ENCODE measurements around the gene SULT1E1. TPM values are rescaled to one million over a fixed set of nuclear protein-coding genes. Genes with fewer than 3 reads are reported as not detected.

The SULT1E1 gene
- total RNA-seq, 1 donor from 2014 or later: not detected

- Histone ChIP-seq H2AFZ (replicated peaks) (no peak overlapping the region), H3K9ac (no peak overlapping the region)
- H3K27me3 Mint-ChIP-seq (ENCODE audit: insufficient read depth, low read depth): no peaks in the 10 kb centered on the region
Observed at GRCh38 chr4:69823048-69823447, 36.9 kb downstream of the SULT1E1 start.

DNA sequence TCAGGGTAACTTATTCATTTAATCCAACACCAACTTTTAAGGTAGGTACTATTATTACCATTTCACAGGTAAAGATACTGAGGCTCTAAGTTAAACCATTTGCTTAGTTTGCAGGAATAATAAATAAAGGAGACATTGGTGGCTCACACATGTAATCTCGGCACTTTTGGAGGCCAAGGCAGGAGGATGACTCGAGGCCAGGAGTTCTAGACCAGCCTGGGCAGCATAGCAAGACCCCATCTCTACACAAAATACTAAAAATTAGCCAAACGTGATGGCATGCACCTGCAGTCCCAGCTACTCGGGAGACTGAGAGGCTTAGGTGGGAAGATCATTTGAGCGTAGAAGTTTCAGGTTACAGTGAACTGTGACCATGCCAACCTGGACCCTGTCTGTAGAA, 37.7 kb downstream of the SULT1E1 start:
- Histone ChIP-seq H3K27ac (no peak overlapping the region), H3K79me2 (ENCODE audit: low read depth) (no peaks in the 10 kb centered on the region), H3K4me1 (no peaks in the 10 kb centered on the region), H3K4me3 (no peak overlapping the region), H4K20me1 (ENCODE audit: low read depth) (no peaks in the 10 kb centered on the region), H3F3A (ENCODE audit: low read depth) (no peaks in the 10 kb centered on the region), H3K4me2 (no peak overlapping the region), H3K9me3 (ENCODE audit: low read depth) (no peaks in the 10 kb centered on the region), H2AFZ (replicated peaks) (no peak overlapping the region), H3K36me3 (no peaks in the 10 kb centered on the region), H3K9ac (no peak overlapping the region), H3K27me3 (no peaks in the 10 kb centered on the region)
- Mint-ChIP-seq H3K9me3 (no peaks in the 10 kb centered on the region), H3K36me3 (no peaks in the 10 kb centered on the region), H3K4me1 (no peaks in the 10 kb centered on the region), H3K27ac (no peak overlapping the region), H3K4me3 (no peak overlapping the region), H3K27me3 (ENCODE audit: insufficient read depth, low read depth) (no peaks in the 10 kb centered on the region)
- TF ChIP-seq EZH2phosphoT487 (IDR thresholded peaks at IDR 0.05): no peak
- no peak for TF ChIP-seq CTCF (IDR thresholded peaks at IDR 0.05)
- TF ChIP-seq EZH2 (IDR thresholded peaks at IDR 0.05): no peak
- no peak for DNase-seq (ENCODE audit: low spot score)

More at GRCh38 chr4:69823048-69823447, 36.9 kb downstream of the SULT1E1 start:
- Histone ChIP-seq H3K4me1 (no peaks in the 10 kb centered on the region), H3F3A (ENCODE audit: low read depth) (no peaks in the 10 kb centered on the region), H4K20me1 (ENCODE audit: low read depth) (no peaks in the 10 kb centered on the region), H3K4me3 (no peak overlapping the region), H3K79me2 (ENCODE audit: low read depth) (no peaks in the 10 kb centered on the region), H3K4me2 (no peak overlapping the region), H3K27me3 (no peaks in the 10 kb centered on the region), H3K36me3 (no peaks in the 10 kb centered on the region), H3K27ac (no peak overlapping the region), H3K9me3 (ENCODE audit: low read depth) (no peaks in the 10 kb centered on the region)
- Mint-ChIP-seq H3K4me1 (no peaks in the 10 kb centered on the region), H3K4me3 (no peak overlapping the region), H3K9me3 (no peaks in the 10 kb centered on the region), H3K36me3 (no peaks in the 10 kb centered on the region), H3K27ac (no peak overlapping the region)
- DNase-seq (ENCODE audit: low spot score): no peak
- TF ChIP-seq CTCF (IDR thresholded peaks at IDR 0.05): no peak
- no peak for TF ChIP-seq EZH2phosphoT487 (IDR thresholded peaks at IDR 0.05)
- TF ChIP-seq EZH2 (IDR thresholded peaks at IDR 0.05): no peak

DNA sequence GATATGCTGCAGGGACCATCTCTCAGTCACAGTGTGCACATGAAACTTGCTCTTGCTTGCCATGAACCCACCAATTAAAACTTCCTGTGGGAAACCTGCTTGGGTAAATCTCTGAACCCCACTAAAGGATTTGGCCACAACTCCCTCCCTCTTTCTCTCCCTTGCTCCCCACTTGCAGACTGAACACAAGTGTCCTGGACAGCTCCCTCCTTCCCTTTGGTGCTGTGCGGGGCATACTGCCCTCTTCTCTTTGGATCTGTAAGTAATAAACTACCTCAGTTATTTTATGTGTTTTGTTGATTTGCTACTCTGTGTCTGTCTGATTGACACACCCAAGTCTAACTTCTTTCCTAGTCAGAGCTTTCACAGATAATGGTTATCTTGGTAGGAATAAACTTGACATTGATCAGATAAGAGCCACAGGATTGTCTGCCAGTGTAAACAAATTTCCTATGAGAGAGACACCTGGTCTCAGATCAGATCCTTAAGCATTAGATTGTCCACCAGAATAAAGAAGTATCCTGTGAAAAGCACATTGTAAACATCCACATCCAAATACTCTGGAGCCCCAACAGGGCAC, 41.8 kb downstream of the SULT1E1 start:
- no peaks in the 10 kb centered on the region for H3K27me3 ChIP-seq
- no peak overlapping the region for H3K27ac ChIP-seq
- Mint-ChIP-seq H3K4me1 (no peaks in the 10 kb centered on the region), H3K4me3 (no peak overlapping the region), H3K27me3 (ENCODE audit: insufficient read depth, low read depth) (no peaks in the 10 kb centered on the region), H3K9me3 (no peaks in the 10 kb centered on the region), H3K27ac (no peak overlapping the region), H3K36me3 (no peaks in the 10 kb centered on the region)
- no peak for TF ChIP-seq EZH2 (IDR thresholded peaks at IDR 0.05)
- TF ChIP-seq EZH2phosphoT487 (IDR thresholded peaks at IDR 0.05): no peak
- no peak for TF ChIP-seq CTCF (IDR thresholded peaks at IDR 0.05)
- no peaks in the 10 kb centered on the region for H3K4me1 ChIP-seq
- no peaks in the 10 kb centered on the region for H3K9me3 ChIP-seq (ENCODE audit: low read depth)
- H3K4me2 ChIP-seq: no peak overlapping the region
- H3K79me2 ChIP-seq (ENCODE audit: low read depth): no peaks in the 10 kb centered on the region
- no peaks in the 10 kb centered on the region for H3F3A ChIP-seq (ENCODE audit: low read depth)
- no peak overlapping the region for H3K9ac ChIP-seq
- no peak overlapping the region for H3K4me3 ChIP-seq
- H4K20me1 ChIP-seq (ENCODE audit: low read depth): no peaks in the 10 kb centered on the region
- H3K36me3 ChIP-seq: no peaks in the 10 kb centered on the region
- no peak for DNase-seq (ENCODE audit: low spot score)
- H2AFZ ChIP-seq (replicated peaks): no peak overlapping the region
